COLO668 (cell line): Measurements from ENCODE around the gene PALB2.

Source experiments
- DNase-seq: peaks from one replicate; lab custom pipeline; 2025; ENCODE audit not compliant: unreplicated experiment; lab: John Stamatoyannopoulos, UW

The PALB2 gene

DNA sequence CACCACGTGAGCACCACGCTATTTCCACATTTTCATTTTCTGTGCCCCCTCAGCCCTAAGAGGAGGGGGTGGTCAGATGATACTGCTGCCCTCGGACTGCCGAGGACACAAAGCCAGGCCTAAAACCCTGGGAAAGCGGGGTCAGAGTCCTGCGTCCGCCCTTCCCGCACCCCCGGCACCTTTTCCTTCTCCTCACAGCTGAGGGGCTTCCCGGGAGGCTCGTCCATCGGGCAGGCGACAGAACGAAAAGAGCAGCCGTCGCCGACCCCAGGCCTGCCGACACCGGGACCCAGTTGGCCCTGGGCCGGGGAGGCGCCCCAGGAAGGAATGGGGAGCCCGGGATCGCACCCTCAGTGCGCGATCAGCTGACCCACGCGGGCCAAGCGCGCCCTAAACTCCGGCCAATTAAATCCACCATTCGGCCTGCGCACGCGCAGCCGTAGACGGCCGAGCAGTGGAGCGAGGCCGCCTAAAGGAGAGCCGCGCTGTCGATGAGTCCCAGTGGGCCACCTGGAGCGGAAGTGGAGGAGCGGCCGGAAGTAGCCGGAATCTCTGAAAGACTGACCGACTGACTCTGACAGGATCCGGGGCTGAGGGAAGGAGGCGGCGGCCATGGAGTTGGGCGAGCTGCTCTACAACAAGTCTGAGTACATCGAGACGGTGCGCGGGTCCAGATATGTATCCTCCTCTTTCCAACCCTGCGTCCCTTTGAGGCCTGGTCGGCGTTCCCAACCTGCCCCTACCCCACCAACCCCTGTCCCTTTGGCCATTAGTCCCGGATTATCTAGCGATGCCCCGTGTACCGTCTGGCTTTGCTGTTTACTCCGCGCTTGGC lies at the start of gene PALB2, which contains the start of gene DCTN5:
Gene PALB2 (minus strand): TSS at position 380 of the 835 bp plus-strand sequence. CDS start 153 bp downstream, at position 227.
Gene DCTN5 (plus strand): TSS at position 536 of the 835 bp plus-strand sequence. CDS start 77 bp downstream, at position 613.
- DNase-seq = peak; percentile 95

DNA sequence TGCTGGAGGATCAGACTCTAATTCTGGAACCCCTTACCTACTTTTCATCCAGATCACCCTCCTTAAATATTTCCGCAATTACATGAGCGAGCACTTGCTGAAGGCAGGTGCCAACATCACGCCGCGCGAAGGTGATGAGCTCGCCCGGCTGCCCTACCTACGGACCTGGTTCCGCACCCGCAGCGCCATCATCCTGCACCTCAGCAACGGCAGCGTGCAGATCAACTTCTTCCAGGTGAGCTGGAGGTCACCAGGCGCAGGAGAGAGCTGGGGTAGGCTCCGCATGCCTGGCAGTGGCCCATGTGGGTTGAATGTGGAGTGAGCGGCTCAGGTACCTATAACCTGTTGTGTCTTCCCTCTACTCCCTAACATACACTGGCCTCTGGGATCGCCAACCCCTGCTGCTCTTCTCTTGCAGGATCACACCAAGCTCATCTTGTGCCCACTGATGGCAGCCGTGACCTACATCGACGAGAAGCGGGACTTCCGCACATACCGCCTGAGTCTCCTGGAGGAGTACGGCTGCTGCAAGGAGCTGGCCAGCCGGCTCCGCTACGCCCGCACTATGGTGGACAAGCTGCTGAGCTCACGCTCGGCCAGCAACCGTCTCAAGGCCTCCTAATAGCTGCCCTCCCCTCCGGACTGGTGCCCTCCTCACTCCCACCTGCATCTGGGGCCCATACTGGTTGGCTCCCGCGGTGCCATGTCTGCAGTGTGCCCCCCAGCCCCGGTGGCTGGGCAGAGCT lies 48.5 kb upstream of the PALB2 start:
- DNase-seq = no peak

DNA sequence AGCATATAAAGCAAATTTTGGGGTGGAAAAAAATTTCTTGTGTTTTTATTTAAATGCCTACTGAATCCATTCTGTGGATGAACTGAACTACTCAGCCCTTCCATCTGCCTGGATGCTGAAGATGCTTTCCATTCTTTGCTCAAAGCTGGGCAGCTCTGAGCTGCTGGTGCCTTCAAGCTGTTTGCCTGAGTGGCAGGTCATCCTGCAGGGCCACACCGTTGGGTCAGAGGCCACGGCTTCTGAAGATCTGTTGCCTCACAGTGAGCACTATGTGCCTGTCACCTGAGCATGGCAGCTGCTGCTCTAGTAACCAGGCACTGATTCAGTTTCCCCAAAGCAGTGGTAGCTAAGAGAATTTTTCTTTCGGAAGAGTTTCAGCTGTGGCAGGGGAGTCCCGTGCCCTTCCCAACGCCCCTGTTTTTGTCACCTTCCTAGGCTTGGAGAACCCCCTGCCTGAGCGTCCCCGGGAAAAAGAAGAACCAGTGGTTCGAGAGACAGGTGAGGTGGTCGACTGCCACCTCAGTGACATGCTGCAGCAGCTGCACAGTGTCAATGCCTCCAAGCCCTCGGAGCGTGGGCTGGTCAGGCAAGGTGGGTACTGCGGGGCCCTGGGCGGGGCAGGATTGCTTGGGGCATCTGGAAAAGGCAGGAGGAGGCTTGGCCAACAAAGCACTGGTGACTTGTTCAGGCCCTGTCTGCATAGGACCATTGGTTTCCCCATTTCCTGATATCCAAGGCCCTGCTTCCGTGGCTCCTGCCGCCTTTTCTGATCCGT lies 46.1 kb upstream of the PALB2 start:
- no peak for DNase-seq

DNA sequence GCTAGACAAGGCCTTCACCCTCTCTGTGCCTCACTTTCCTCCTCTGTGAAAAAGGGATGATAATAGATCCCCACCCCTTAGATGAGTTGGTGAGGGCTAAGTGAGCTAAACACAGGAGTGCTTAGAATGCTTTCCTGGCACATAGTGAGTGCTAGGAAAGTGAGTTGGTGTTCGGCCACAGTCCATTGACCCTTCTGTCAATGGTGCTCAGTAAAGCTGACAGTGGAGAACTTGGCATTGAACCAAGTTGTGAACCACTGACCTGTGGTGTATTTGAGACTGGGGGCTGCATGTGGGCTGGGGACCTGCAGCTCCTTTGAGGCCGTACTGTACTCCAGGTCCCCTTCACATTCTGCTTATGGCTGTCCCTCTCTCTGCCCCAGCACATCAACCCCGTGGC lies 42.4 kb upstream of the PALB2 start:
- no peak for DNase-seq

DNA sequence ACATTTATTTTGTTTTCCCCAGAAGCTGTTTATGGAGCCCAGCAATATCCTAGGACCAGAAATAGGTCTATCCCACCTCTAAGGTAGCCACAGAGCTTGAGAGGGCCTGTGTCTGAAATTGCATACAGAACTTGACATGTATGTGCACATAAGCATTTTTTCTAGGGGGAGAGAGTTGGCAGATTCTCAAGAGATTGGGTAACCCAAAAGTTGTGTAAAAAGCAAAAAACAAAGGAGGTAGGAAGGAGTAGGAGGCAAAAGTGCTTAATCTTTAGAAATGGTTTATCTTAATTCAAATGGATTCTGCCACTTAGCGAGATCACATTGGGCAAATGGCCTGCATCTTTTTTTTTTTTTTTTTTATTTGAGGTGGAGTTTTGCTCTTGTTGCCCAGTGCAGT lies 41.1 kb upstream of the PALB2 start:
- no peak for DNase-seq

DNA sequence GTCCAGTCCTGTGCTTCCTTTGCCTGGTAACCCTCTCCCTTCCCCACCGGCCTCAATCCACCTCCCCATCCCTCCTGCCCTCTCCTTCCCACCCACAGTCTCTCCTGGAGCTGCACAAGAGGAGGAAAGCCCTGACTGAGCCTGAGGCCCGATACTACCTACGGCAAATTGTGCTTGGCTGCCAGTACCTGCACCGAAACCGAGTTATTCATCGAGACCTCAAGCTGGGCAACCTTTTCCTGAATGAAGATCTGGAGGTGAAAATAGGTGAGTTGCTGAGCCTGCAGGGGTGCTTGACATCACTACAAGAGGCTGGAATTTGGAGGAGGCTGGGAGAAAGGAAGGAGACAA lies 38.9 kb upstream of the PALB2 start:
- no peak for DNase-seq

DNA sequence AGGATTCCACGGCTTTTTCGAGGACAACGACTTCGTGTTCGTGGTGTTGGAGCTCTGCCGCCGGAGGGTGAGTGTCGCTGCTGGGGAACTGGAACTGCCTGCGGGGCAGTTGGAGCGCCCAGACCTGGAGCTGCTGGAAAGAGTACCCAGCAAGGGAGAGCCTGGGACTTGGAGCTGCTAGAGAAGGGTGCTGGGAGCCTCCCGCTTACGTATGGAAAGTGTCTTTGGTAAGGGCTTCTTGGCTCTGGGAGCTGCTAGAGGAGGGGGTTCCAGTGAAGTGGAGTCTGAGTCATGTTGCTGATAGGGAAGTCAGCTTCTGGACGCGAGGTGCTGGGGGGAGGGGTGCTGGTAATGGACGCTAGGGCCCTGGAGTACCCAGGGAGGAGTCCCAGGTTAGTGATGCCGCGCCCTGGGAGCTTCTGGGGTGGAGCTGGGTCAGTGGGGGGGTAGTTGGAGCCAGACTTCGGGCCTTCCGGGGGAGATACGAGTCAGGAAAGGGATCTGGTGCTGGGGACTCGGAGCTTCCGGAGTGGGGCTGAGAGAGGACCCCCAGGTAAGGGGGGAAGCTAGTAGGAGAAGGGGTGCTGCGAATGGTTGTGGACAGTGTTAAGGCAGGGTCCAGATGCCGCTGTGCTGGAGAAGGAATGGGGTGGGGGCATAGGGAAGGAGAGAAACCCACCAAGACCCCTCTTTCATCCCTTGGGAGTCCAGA lies 38.3 kb upstream of the PALB2 start:
- DNase-seq = peak; percentile 54

DNA sequence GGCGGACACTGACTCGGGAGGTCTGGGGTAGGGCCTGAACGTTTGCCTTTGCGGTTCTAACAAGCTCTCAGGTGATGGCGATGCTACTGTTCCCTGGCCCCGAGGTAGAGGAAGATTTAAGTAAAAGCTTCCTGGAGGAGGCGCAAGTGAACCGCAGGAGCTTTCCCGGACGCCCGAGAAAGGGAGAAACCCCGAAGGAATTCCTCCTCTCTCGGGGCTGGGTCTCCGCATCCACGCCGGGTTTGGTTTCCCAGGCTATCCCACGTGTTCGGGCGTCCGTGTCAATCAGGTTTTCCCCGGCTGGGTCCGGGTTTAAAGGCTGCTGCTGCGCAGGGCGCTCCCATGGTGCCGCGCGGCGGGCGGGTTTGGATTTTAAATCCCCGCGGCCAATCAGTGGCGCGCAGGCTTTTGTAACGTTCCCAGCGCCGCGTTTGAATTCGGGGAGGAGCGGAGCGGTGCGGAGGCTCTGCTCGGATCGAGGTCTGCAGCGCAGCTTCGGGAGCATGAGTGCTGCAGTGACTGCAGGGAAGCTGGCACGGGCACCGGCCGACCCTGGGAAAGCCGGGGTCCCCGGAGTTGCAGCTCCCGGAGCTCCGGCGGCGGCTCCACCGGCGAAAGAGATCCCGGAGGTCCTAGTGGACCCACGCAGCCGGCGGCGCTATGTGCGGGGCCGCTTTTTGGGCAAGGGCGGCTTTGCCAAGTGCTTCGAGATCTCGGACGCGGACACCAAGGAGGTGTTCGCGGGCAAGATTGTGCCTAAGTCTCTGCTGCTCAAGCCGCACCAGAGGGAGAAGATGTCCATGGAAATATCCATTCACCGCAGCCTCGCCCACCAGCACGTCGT lies 37.5 kb upstream of the PALB2 start, which contains the start of gene PLK1:
Gene PLK1 (plus strand): TSS at position 460 of the 844 bp plus-strand sequence. CDS start 44 bp downstream, at position 504.
- DNase-seq = peak; percentile 93

DNA sequence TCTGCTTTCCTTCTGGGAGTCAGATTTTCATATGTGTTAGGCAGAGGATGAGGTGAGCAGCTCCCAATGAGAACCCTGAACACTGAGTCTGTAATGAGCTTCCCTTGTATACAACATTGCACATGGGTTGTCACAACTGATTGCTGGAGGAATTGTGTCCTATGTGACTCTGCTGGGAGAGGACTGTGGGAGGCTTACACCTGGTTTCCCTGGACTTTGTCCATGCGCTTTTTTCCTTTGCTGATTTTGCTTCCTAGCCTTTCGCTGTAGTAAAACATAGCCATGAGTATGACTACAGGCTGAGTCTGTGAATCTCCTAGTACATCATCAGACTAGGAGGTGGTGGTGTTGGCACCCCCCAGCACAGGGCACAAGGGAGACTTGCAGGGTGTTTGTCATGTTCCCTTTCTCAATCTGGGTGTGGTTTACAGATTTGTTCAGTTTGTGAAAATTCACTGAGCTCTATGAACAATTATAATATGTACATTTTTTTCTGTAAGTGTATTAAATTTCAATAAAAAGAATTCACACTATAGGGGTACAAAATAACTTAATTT lies 35.9 kb upstream of the PALB2 start:
- DNase-seq = no peak

DNA sequence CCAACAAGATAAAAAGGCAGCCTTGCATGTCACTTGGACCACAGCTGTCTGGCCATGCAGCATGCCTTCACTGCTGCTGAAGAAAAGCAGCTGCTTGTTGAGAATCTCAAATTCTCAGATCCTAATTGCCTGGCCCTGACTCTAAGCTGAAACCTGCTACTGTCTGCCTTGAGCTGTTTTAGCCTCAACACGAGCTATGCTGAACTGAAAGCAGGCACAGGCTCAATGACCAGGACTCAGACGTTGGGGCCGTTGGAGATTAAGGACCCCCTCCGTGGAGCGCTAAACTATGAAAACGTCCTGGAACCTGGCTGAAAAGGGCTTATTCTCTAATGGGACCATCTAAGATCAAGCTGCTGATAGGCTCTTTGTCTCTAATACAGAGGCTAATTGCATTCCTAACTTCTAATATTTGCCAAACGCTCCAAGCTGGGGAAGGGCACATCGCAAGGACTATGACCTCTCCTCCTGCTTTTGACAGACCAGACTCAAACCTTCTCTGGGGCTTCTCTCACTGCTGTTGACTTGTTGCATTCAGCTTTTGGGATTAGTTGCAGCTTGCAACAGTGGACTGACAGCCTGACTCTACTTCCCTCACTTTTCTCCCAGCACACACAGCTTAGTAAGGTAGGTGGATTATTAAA lies 33.0 kb upstream of the PALB2 start:
- DNase-seq = no peak

DNA sequence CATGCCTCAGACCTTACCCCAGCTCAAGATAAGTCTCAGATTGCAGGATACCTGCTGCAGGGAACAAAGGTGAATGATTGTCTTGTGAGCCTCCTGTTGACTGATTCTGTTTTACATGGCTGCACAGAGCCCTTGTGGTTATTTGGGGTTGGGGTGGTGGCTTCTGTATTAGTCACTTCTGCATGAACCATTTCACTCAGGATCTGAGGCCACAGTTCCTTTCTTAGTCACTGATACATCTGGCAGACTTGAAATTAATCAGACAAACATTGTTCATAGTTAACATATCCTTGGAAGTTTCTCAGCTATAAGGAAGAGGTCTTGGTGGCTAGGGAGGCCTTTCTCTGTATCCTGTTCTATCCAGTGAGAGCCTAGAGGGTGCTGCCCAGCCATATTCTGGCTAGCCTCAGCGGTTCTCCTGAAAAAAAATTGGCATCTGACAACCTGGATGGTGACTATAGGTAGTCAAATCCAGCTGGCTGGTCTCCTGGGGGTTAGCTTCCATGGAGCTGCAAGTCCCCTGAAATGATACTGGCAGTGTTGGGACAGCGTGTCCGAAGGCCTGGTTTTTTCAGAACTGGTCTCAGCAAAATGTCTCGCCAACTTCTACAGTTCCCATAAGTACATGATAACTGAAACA lies 29.1 kb upstream of the PALB2 start:
- DNase-seq = no peak

DNA sequence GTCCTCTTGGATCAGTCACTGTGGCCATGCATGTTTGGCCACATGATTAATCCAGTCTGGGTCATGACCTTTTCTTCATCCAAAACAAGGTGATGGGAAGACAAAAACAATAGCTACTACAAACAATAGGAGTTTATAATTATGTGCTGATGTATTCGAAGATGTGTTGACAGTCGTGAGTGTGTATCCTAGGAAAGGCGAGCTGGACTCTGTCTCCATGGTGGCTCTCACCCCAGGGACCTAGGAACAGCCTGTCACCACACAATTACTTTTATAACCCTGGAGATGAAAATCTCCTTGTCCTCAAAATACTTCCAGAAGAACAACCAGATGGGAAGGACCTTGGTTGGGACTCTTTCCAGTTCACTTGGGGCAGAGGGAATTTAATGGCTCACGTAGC lies 27.8 kb upstream of the PALB2 start:
- DNase-seq = no peak

DNA sequence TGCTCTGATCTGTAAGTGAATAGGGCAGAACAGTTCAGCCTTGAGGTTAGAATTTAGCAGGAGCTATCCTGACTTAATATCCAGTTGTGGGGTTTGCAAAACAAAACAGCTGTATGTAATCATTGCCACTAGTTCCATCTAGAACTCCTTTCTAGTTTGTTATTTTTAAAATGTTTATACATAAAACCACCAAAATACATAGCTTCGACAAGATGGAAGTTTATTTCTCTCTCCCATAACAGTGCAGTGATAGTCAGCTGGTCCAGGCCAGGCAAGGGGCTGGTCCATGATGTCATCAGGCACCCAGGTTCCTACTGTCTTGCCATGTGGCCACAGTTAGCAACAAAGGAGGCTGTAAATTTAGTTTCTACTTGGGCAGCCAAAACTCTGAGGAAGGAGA lies 27.1 kb upstream of the PALB2 start:
- DNase-seq = no peak

DNA sequence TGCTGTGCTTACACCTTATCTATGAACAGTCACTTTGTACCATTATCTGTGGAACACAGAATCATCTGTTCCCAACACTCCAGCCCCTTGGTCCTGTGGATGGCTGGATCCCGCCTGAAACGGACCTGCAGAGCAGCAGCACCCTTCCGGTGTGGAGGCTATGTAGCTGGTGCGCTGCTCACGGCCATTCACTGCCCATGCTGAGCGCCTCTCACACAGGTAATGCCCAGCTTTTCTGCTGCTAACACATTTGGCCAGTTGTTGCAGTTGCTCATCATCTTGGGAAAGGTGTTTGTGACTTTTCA lies 26.2 kb upstream of the PALB2 start:
- DNase-seq = no peak

DNA sequence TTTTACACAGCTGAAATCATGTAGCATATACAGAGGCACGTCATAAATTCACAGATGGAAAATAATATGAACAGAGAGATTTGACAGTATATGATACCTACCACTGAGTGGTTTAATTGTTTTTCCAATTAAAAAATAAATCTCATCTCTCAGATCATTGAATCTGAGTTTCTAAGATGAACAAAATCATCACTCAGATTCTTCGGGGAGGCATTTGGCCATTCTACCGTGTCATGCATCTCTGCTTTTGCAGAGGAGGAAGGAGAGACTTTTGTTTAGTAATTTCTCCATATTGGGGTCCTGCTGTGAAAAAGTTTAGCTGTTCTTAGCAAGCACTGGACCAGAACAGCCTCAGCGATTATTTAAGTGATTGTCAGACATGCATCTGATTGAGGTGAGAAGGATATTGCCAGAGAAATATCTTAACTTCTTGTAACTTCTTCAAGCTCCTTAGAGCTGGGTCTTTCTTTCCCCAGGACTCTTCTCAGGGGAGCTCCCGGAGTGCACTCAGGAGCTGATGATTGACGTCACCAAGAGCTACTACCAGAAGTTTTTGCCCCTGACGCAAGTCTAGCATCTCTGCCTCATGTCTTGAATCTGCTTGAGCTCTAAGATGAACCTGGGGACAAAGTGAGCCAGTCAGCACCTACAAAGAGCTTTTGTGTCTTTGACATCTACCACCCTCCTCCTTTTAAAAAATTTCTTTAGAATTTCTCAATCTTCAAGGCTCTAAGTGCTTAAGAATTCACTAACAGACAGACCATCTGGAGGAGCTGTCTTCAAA lies 25.7 kb upstream of the PALB2 start:
- no peak for DNase-seq

DNA sequence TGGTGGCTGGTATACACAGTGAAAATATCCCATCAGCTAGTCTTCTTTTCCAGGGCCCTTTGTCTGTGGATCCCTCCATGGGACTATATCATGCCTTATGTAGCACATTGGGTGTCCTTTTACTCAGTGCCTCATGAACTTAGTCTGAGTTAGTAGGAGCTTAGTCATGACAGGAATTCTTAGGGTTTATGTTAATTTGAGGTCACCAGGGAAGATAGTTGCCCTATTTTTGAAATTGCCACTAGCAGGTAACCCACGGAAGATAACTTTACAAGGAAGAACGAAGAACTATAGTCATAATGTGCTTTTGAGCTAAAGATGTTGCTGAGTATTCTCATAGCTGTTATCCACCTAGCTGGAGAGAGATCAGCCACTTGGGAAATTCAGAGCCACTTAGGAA lies 22.8 kb upstream of the PALB2 start:
- DNase-seq = no peak

DNA sequence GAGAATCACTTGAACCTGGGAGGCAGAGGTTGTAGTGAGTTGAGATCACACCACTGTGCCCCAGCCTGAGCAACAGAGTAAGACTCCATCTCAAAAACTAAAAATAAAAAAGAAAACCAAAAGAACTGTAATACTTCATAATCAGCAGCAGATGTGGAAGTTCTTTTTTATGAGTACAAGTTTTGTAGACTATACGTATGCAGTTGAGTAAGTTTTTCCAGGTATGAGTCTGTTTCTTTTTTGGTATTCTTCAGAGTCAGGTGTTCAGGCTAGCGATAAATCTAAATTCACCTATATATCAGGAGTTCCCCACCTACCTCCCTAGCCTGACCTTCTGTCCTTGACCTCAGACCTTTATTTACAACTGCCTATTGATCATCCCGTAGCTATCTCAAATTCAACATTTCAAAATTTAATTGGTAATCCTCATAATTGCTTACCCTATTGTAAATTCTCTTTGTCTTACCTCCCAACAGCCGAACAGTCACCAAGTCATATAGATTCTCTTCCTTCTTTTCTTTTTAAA lies 10.9 kb upstream of the PALB2 start:
- DNase-seq = no peak
